IMR-90 (cell line): Measurements from ENCODE around the gene ASXL1. TPM values are rescaled to one million over a fixed set of nuclear protein-coding genes. Genes with fewer than 3 reads are reported as not detected.

Source experiments
- ATAC-seq: fragments of 200-7000 bp; cut with Tn5 transposase; 2 replicates; pipeline ENCODE4 v1.9.1; 2020; ENCODE audit warnings: low read depth, mild to moderate bottlenecking, moderate library complexity
- BruUV-seq: library from RNA; stranded (reverse); fragments of 400-500 nt; replicated peaks from 2 replicates; lab custom pipeline; 2021; lab: Mats Ljungman, UMichigan
- CTCF ChIA-PET: fragments of 300-600 bp; formaldehyde crosslinking; extraction: SDS; loops from one replicate; lab custom pipeline; 2021; ENCODE audit warnings: antibody characterized with exemption; lab: Yijun Ruan, JAX
- POLR2A ChIA-PET: fragments of 300-600 bp; sonication (Branson Sonifier 250); formaldehyde crosslinking; loops from one replicate; lab custom pipeline; 2022; ENCODE audit warnings: antibody characterized with exemption; ENCODE audit not compliant: unreplicated experiment; lab: Charles Lee
- DNase-seq: peaks from one replicate; pipeline ENCODE4 v3.0.0; 2013
- H2AFZ ChIP-seq: replicated peaks from 2 replicates; pipeline ENCODE3; 2013; ENCODE audit warnings: low read length, mild to moderate bottlenecking; ENCODE audit not compliant: poor library complexity
- H2AK5ac ChIP-seq: 2 replicates; pipeline ENCODE4 v1.6.1; 2013; ENCODE audit warnings: low read depth, low read length, inconsistent platforms
- H2AK9ac ChIP-seq: replicated peaks from 2 replicates; pipeline ENCODE3; 2013; ENCODE audit warnings: mild to moderate bottlenecking, low read depth, low read length, moderate library complexity; ENCODE audit not compliant: poor library complexity
- H2BK120ac ChIP-seq: 2 replicates; pipeline ENCODE4 v1.6.1; 2013; ENCODE audit warnings: low read depth, low read length, inconsistent platforms
- H2BK15ac ChIP-seq: 3 replicates; pipeline ENCODE4 v1.6.1; 2013; ENCODE audit warnings: low read depth, low read length, inconsistent platforms
- H2BK20ac ChIP-seq: 2 replicates; pipeline ENCODE4 v1.6.1; 2013; ENCODE audit warnings: low read depth, mild to moderate bottlenecking, inconsistent platforms, low read length, moderate library complexity
- H2BK5ac ChIP-seq: 2 replicates; pipeline ENCODE4 v1.6.1; 2013; ENCODE audit warnings: mild to moderate bottlenecking, low read depth, low read length, inconsistent platforms; ENCODE audit not compliant: poor library complexity, severe bottlenecking
- H3K14ac ChIP-seq: replicated peaks from 2 replicates; pipeline ENCODE4 v1.6.1; 2013; ENCODE audit warnings: low read depth, low read length, inconsistent platforms
- H3K18ac ChIP-seq: 2 replicates; pipeline ENCODE4 v1.6.1; 2013; ENCODE audit warnings: low read depth, low read length, control low read depth
- H3K23ac ChIP-seq: 2 replicates; pipeline ENCODE4 v1.6.1; 2013; ENCODE audit warnings: low read depth, low read length, inconsistent platforms
- H3K27ac ChIP-seq: 2 replicates; pipeline ENCODE4 v1.5.1; 2013; ENCODE audit warnings: mild to moderate bottlenecking, control low read depth, low read length; ENCODE audit not compliant: insufficient read depth
- H3K27me3 ChIP-seq: 2 replicates; pipeline ENCODE4 v1.6.1; 2013; ENCODE audit warnings: low read length; ENCODE audit not compliant: control insufficient read depth, insufficient read depth
- H3K36me3 ChIP-seq: 2 replicates; pipeline ENCODE4 v1.6.1; 2013; ENCODE audit warnings: low read length, mixed read lengths; ENCODE audit not compliant: control insufficient read depth, insufficient read depth
- H3K4ac ChIP-seq: 2 replicates; pipeline ENCODE4 v1.6.1; 2013; ENCODE audit warnings: low read depth, low read length, inconsistent platforms
- H3K4me1 ChIP-seq: 2 replicates; pipeline ENCODE4 v1.6.1; 2013; ENCODE audit warnings: low read length, mixed read lengths; ENCODE audit not compliant: control insufficient read depth, insufficient read depth
- H3K4me2 ChIP-seq: 2 replicates; pipeline ENCODE4 v1.6.1; 2013; ENCODE audit warnings: low read depth, mild to moderate bottlenecking, control low read depth, low read length, moderate library complexity
- H3K4me3 ChIP-seq: 2 replicates; pipeline ENCODE4 v1.5.1; 2013; ENCODE audit warnings: low read depth, mild to moderate bottlenecking, control low read depth, low read length, moderate library complexity; ENCODE audit not compliant: insufficient read depth
- H3K56ac ChIP-seq: 2 replicates; pipeline ENCODE4 v1.6.1; 2013; ENCODE audit warnings: low read length, inconsistent platforms; ENCODE audit not compliant: insufficient read depth; ENCODE audit errors: extremely low read depth
- H3K79me1 ChIP-seq, 2 experiments: 2 replicates each; pipeline ENCODE4 v1.6.1; 2013; ENCODE audit warnings: low read length in 2 of 2, inconsistent platforms in 1 of 2, low read depth in 1 of 2
- H3K9ac ChIP-seq: 2 replicates; pipeline ENCODE4 v1.6.1; 2013; ENCODE audit warnings: low read depth, low read length, control low read depth
- H3K9me1 ChIP-seq: 2 replicates; pipeline ENCODE4 v1.6.1; 2013; ENCODE audit warnings: low read length, inconsistent platforms; ENCODE audit not compliant: insufficient read depth
- H3K9me3 ChIP-seq: 2 replicates; pipeline ENCODE4 v1.6.1; 2013; ENCODE audit warnings: low read length; ENCODE audit not compliant: control insufficient read depth, insufficient read depth
- H4K20me1 ChIP-seq: 2 replicates; pipeline ENCODE4 v1.6.1; 2013; ENCODE audit warnings: low read length, inconsistent platforms; ENCODE audit not compliant: insufficient read depth
- H4K5ac ChIP-seq: 2 replicates; pipeline ENCODE4 v1.6.1; 2013; ENCODE audit warnings: mild to moderate bottlenecking, low read depth, low read length, control low read depth
- H4K8ac ChIP-seq, 2 experiments: 2 replicates each; pipeline ENCODE4 v1.6.1; 2013; ENCODE audit warnings: low read depth in 2 of 2, low read length in 2 of 2, control low read depth in 1 of 2, inconsistent platforms in 1 of 2
- H4K91ac ChIP-seq: 2 replicates; pipeline ENCODE4 v1.6.1; 2013; ENCODE audit warnings: low read depth, low read length, inconsistent platforms; ENCODE audit not compliant: insufficient read depth
- BHLHE40 ChIP-seq: fragments of 150-350 bp; IDR thresholded peaks from 2 replicates; pipeline ENCODE4 v1.6.1; 2016; ENCODE audit warnings: mild to moderate bottlenecking, low read depth, low read length
- CEBPB ChIP-seq: IDR thresholded peaks from 2 replicates; pipeline ENCODE4 v1.6.1; 2012; ENCODE audit warnings: low read depth, low read length, improper control_type of control experiment
- CTCF ChIP-seq: conservative IDR thresholded peaks from 2 replicates; pipeline ENCODE4 v1.5.1; 2012; ENCODE audit warnings: mild to moderate bottlenecking, low read depth, low read length, improper control_type of control experiment
- ELK1 ChIP-seq: fragments of 150-350 bp; IDR thresholded peaks from 2 replicates; pipeline ENCODE4 v1.6.1; 2016; ENCODE audit warnings: low read depth, mild to moderate bottlenecking, low read length, moderate library complexity, borderline replicate concordance
- FOS ChIP-seq: fragments of 150-350 bp; IDR thresholded peaks from 2 replicates; pipeline ENCODE4 v1.6.1; 2016; ENCODE audit warnings: low read depth, low read length
- MAZ ChIP-seq: IDR thresholded peaks from 2 replicates; pipeline ENCODE4 v1.6.1; 2012; ENCODE audit warnings: low read depth, mild to moderate bottlenecking, low read length, improper control_type of control experiment, moderate library complexity, borderline replicate concordance
- MXI1 ChIP-seq: IDR thresholded peaks from 2 replicates; pipeline ENCODE4 v1.6.1; 2012; ENCODE audit warnings: low read depth, mild to moderate bottlenecking, low read length, moderate library complexity, borderline replicate concordance
- POLR2A ChIP-seq: IDR thresholded peaks from 2 replicates; pipeline ENCODE4 v1.6.1; 2012; ENCODE audit warnings: mild to moderate bottlenecking, low read depth, low read length
- RCOR1 ChIP-seq: IDR thresholded peaks from 2 replicates; pipeline ENCODE4 v1.6.1; 2012; ENCODE audit warnings: mild to moderate bottlenecking, low read length, improper control_type of control experiment; ENCODE audit not compliant: insufficient replicate concordance
- RFX5 ChIP-seq: IDR thresholded peaks from 2 replicates; pipeline ENCODE4 v1.8.0; 2012; ENCODE audit warnings: low read depth, mild to moderate bottlenecking, low read length, moderate library complexity
- USF2 ChIP-seq: fragments of 150-350 bp; IDR thresholded peaks from 2 replicates; pipeline ENCODE4 v1.6.1; 2017; ENCODE audit warnings: mild to moderate bottlenecking, antibody characterized with exemption, low read length, low read depth
- WGBS, 2 experiments: methylation state at CpG; one replicate each; pipeline versions ENCODE4 v1.1.5 to v1.1.7; 2013; ENCODE audit warnings: missing lambda C conversion rate in 2 of 2; ENCODE audit not compliant: insufficient read length in 1 of 2; ENCODE audit errors: extremely low coverage in 2 of 2; 5-methylcytosine and 5-hydroxymethylcytosine counted together
- dilution Hi-C: fragments of 300-500 bp; cut with HindIII; formaldehyde crosslinking; loops from one replicate; pipeline ENCODE4 v1.14.3; 2018; ENCODE audit warnings: low sequenced_read_pairs; ENCODE audit not compliant: unreplicated experiment
- in situ Hi-C: fragments of 300-500 bp; cut with MboI; formaldehyde crosslinking; loops from 3 replicates; pipeline ENCODE4 v1.14.3; 2019; ENCODE audit warnings: low sequenced_read_pairs, inconsistent platforms, mixed read lengths
- intact Hi-C: fragments of 100-400 bp; cut with micrococcal nuclease; formaldehyde crosslinking; loops from 2 replicates; pipeline ENCODE4 v1.10.0; 2022
- polyA plus RNA-seq, 3 experiments: library from polyadenylated mRNA; depleted of rRNA; stranded (reverse); fragments of >200 nt; gene quantifications; 2 replicates each; pipeline ENCODE4 v1.2.3, GENCODE V29; 2012; ENCODE audit warnings: low replicate concordance in 1 of 3
- total RNA-seq: library from RNA; depleted of rRNA; stranded (reverse); fragments of >200 nt; gene quantifications from 2 replicates; pipeline ENCODE4 v1.2.3, GENCODE V29; 2012

The ASXL1 gene
- total and polyA plus RNA-seq, 2 of the 4 experiments (the other 2 are of a cell fraction): 29.9 to 37.1 TPM

GRCh38 chr20:32457479-32457986 lies 99.4 kb downstream of the ASXL1 start:
- H2AK5ac ChIP-seq: no peak overlapping the region; the same call in 1 of the 2 replicates
- intact Hi-C loops (no loop called here), in situ Hi-C loops (no loop called here), dilution Hi-C loops (no loop called here)
- ChIA-PET CTCF (no interaction called here), POLR2A (interaction anchor here (0.5 kb wide), 1 partner anchor 1095 kb away, joined by 4 read pairs; no protein-coding TSS in a partner anchor)
- H3K27me3 ChIP-seq: no peaks in the 10 kb centered on the region
- peak overlapping the region; percentile 9; the same call in 1 of the 2 replicates for H3K27ac ChIP-seq
- H2AFZ ChIP-seq: peak overlapping the region; percentile 87
- H3K9ac ChIP-seq: no peak overlapping the region
- BruUV-seq: no TSS peak
- peak overlapping the region; percentile 71; the same call in 1 of the 2 replicates for H3K4ac ChIP-seq
- H2BK5ac ChIP-seq: peak overlapping the region; percentile 22
- peak overlapping the region; percentile 22 for H3K4me3 ChIP-seq
- peaks cover 34 to 63% of the 10 kb centered on the region in 2 experiments for H3K79me1 ChIP-seq
- no peak overlapping the region for H3K18ac ChIP-seq
- H4K20me1 ChIP-seq: peaks cover 24% of the 10 kb centered on the region
- no peak overlapping the region for H2BK120ac ChIP-seq
- H3K56ac ChIP-seq: no peak overlapping the region
- 13% methylated on average over 13 of the region's 29 CpGs; no CpG with 5 or more reads in 1 of the 2 experiments for WGBS, 2 experiments
- TF ChIP-seq CTCF (no peak), FOS (no peak), RCOR1 (no peak), MAZ (no peak; the same call in 1 of the 2 replicates), RFX5 (no peak), CEBPB (no peak), POLR2A (no peak), ELK1 (no peak), BHLHE40 (no peak), USF2 (no peak), MXI1 (no peak)
- H3K4me1 ChIP-seq: peaks cover 11% of the 10 kb centered on the region
- H2BK20ac ChIP-seq: no peak overlapping the region
- peak overlapping the region in 1 of 2 experiments; percentile 20; a peak in 1 of 4 replicates for H4K8ac ChIP-seq
- DNase-seq: peak; percentile 56
- peak overlapping the region; percentile 52 for H2AK9ac ChIP-seq
- peak; percentile 98 for ATAC-seq
- H3K14ac ChIP-seq: peak overlapping the region; percentile 43; the same call in 1 of the 2 replicates
- peak overlapping the region; percentile 70 for H3K4me2 ChIP-seq
- H3K23ac ChIP-seq: no peak overlapping the region
- no peak overlapping the region for H4K91ac ChIP-seq
- no peak overlapping the region for H4K5ac ChIP-seq
- no peak overlapping the region for H2BK15ac ChIP-seq
- no peaks in the 10 kb centered on the region for H3K9me3 ChIP-seq
- H3K36me3 ChIP-seq: peaks cover 37% of the 10 kb centered on the region
- H3K9me1 ChIP-seq: peaks cover 13% of the 10 kb centered on the region; the same call in 1 of the 2 replicates
